ENCODE measurements around the gene MIER1.
"Not testable (repeated sequence)": the region's sequence is repeated elsewhere in the genome, so short reads cannot be mapped to it uniquely, and the experiment has no call there.

Gene MIER1

DNA sequence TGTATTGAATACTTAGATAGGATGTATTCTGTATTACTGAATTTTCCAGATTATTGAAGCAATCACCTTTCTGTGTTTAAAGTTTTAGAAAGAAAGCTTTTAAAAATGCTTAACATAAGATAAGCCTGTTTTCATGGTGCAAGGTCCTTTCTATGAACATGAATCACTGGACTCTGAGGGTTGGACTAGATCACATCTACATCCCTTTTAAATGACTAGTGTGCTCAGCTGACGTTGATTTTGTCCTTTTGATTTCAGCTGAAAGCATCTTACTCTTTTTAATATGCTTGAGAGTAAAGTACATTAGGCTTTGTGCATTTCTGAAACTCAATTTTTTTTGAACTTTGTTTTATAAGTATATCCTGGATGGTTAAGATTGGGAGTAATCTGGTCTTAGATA lies 16.2 kb downstream of the MIER1 start:
- no peak for DNase-seq

GRCh38 chr1:66943361-66943969 lies 18.7 kb downstream of the MIER1 start:
- DNase-seq = no peak

GRCh38 chr1:66944330-66945274 lies 19.8 kb downstream of the MIER1 start:
- DNase-seq = no peak

- no peak for DNase-seq
These were observed 20.5 kb downstream of the MIER1 start for GRCh38 chr1:66945316-66945715.

- DNase-seq = no peak
These were observed 22.5 kb downstream of the MIER1 start for GRCh38 chr1:66947267-66947666.

DNA sequence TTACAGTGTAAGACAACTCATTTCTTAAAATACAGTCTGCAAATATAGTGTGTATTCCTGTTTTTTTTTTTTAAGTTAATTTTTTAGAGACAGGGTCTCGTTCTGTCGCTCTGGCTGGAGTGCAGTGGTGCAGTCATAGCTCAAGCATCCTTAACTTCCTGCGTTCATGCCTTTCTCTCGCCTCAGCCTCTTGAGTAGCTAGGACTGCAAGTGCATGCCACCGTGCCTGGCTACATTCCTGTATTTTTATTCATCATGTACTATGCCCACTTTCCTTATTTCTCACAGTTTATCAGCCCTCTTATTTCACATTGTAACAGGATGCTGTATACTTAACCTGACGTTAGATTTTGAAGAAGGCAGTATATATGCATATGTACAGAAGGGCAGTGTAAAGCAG lies 26.7 kb downstream of the MIER1 start:
- DNase-seq = no peak

- peak; percentile 34 for DNase-seq
These were observed 29.4 kb downstream of the MIER1 start for GRCh38 chr1:66954208-66954607.

DNA sequence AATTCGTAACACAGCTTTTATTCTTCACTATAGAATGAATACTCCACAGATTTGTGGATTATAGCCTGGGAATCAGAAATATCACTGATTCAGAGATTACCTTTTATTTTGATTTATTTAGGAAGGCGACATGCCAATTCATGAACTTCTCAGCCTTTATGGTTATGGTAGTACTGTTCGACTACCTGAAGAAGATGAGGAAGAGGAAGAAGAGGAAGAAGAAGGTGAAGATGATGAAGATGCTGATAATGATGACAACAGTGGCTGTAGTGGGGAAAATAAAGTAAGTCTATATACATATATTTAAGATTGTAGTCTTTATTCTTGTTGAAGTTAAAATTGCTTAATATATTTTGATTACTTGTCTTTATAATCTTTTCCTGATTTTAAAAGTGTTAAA lies 33.1 kb downstream of the MIER1 start:
- DNase-seq = no peak

GRCh38 chr1:66966188-66966873 lies 41.5 kb downstream of the MIER1 start:
- DNase-seq = not testable (repeated sequence)

DNA sequence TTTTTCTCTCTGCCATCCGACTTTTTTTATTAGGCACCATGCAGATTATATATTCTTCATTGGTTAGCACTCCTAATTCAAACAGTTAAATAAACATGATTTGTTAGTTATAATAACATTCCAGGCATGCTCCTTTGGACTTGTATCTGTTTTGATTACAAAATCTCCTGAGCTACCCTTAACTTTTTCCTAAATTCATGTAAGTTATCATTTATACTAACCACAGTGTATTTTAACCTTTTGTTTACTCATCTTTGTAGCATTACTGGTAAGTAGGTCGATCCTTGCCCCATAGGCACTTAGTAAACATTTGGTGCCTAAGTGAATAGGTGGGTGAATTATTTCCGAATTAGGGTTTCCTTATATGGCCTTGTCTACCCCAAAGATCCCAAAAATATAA lies 43.8 kb downstream of the MIER1 start:
- DNase-seq = no peak

- no peak for DNase-seq
These were observed 53.4 kb downstream of the MIER1 start for GRCh38 chr1:66978201-66978600.

- DNase-seq = not testable (repeated sequence)
These were observed 54.8 kb downstream of the MIER1 start for GRCh38 chr1:66979621-66980020.

DNA sequence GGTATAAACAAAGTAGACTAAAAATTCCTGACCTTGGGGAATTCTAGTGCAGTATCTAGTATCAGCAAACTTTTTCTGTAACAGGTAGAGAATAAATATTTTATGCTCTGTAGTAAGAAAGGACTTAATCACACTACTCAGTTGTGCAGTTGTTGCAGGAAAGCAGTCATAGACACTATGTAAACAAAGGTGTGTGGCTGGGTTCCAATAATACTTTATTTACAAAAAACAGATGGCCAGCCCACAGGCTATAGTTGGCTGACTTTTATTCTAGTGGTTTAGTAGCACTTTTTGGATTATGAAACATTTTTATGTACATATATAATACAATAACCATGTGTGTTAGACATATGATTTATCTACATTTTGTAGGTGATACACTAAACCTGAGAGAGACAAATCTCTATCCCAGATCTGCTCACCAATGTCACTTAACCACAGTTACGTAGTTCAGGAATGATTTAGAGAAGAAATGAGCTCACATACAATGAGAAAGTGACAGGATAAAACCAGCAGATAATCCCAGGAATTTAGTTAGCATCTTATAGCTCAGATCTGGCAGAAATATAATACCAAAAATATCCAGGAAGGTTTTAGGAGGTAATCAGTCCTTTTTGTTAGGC lies 56.1 kb downstream of the MIER1 start:
- DNase-seq = peak; percentile 31

- DNase-seq = peak; percentile 59
These were observed 56.9 kb downstream of the MIER1 start for GRCh38 chr1:66981679-66982078.

DNA sequence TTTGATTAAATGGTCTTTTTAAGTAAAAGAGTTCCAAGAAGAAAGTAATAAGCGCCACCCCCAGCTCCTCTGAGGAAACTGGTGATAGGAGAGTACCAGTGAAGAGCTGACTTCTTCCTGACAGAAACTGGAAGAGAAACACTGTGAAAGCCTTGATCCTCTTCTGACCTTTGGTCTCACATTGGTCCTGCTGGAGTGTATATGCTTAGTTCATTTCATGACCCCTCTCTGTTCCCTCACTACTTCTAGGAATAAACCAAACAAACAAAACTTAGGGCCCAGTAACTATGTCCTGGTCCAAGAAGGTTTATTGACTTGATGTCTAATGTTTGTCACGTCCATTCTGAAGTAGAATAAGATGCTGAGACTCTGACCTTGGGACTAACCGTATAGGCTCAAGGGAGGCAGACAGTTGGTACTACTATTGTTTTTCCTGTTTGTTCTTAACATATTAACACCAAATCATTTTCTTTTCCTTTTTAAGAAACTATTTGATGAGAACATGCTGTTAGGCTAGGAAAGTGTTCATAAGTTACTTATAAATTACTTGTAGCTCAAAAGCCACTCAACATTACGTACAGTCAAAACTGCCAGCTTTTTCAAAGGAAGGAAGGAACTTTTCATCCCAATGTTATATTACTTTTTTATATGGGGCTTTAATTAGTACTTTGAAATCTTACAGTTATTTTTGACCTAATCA lies 57.9 kb downstream of the MIER1 start:
- DNase-seq = no peak

GRCh38 chr1:66984491-66984890 lies 59.7 kb downstream of the MIER1 start:
- DNase-seq = peak; percentile 22

DNA sequence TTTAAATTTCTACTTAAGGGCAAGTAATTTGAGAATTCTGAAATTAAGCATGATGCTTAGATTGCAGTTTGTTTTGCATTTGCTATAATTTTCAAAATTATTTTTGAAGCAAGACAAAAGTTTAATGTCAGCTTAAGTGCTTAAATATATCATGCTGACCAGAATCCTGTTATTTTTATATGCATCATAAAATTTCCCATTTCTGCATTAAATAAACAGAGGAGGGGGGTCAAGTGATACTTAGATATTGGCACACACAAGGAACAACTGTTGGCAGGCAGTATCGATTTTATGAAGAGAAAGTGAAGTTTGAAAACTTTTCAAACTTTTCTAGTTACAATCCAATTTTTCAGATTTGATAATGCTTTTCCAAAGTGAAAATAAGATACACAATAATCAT lies 61.0 kb downstream of the MIER1 start:
- DNase-seq = no peak

DNA sequence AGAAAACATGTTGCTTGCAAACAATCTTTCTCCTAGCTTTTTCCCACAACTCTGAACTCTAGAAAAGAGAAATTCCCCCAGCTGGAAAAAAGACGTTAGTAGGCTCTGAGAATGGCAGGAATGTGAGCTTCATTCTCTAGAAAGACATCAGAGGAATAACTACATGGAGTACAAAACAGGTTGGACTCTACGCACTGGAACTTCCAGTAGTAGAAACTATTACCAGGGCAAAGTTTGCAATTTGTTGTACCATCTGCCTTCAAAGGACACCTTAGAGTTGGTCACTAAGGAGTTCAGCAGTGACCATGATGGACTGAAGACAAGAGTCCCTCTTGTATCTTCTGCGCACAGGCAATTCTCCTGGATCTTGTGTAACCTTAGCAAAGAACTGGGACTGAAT lies 68.3 kb downstream of the MIER1 start:
- DNase-seq = no peak

GRCh38 chr1:66996018-66996682 lies 71.4 kb downstream of the MIER1 start:
- peak; percentile 80 for DNase-seq

DNA sequence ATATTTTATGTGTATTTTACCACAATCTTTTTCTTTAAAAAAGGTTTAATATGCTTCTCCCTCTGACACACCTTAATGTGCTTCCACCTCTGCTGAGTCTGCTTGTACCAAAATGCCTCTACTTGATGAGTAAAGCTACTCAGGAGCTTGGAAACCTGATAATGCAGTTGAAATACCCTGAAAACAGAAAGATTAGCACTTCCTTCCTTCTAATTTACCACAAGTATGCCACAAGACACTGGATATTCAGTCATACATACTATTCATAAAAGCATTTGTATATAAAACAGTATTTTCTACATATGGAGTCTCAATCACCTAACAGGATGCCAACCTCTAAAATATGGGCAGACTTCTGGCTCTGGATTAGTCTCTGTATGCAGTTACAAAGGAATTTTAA lies 74.2 kb downstream of the MIER1 start:
- DNase-seq = peak; percentile 19

DNA sequence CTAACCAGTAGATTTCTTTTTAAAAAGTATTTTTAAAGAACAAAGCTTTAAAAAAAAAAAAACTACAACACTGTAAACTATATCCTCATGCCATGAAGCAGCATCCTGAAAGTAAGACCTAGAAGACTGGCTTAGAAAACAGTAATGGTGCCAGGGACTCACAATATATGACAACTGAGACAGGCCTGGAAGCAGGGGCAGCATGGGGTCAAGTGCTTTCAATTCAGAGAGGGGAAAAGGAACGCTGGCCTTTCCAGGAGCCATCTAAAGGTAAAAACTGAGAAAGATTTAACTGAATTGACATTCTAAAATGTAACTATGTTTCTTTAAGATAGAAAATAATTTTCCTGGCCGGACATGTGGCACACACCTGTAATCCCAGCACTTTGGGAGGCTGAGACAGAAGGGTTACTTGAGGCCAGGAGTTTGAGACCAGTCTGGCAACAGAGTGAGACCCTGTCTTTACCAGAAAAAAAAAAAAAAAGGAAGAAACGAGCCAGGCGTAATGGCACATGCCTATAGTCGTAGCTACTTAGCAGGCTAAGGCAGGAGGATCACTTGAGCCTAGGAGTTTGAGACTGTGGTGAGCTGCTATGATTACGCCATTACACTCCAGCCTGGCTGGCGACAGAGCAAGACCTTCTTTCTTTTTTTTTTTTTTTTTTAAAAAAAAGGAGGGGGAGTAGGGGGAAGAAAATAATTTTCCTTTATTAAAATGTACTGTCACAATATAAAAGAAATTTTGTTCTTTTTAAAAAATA lies 75.0 kb downstream of the MIER1 start:
- no peak for DNase-seq
